ENCODE data around the gene UQCC5.

DNA sequence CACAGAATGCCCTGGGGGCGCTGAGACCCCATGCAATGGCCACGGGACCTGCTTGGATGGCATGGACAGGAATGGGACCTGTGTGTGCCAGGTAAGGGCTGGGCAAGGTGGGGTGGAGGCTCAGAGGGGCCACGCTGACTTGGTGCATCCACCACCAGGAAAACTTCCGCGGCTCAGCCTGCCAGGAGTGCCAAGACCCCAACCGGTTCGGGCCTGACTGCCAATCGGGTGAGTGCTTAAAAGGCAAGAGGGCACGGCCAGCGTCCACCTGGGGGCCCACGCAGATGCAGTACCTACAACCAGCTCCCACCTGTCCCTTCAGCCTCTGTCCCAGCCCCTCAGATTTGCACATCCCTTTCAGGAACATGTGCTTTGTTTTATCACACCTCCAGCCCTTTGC is 34.4 kb upstream of the UQCC5 start:
- TF ChIP-seq, protein P1, sequence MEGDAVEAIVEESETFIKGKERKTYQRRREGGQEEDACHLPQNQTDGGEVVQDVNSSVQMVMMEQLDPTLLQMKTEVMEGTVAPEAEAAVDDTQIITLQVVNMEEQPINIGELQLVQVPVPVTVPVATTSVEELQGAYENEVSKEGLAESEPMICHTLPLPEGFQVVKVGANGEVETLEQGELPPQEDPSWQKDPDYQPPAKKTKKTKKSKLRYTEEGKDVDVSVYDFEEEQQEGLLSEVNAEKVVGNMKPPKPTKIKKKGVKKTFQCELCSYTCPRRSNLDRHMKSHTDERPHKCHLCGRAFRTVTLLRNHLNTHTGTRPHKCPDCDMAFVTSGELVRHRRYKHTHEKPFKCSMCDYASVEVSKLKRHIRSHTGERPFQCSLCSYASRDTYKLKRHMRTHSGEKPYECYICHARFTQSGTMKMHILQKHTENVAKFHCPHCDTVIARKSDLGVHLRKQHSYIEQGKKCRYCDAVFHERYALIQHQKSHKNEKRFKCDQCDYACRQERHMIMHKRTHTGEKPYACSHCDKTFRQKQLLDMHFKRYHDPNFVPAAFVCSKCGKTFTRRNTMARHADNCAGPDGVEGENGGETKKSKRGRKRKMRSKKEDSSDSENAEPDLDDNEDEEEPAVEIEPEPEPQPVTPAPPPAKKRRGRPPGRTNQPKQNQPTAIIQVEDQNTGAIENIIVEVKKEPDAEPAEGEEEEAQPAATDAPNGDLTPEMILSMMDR (IDR thresholded peaks at IDR 0.05), result no peak
- TF ChIP-seq POLR2A (IDR thresholded peaks at IDR 0.05; ENCODE audit: low read length) (no peak), KDM5A (IDR thresholded peaks at IDR 0.05) (no peak), CHD2 (IDR thresholded peaks at IDR 0.05; ENCODE audit: low read length, partially characterized antibody) (no peak), RAD21 (conservative IDR thresholded peaks at IDR 0.05 in 1 of 2, IDR thresholded peaks at IDR 0.05 in 1 of 2) (no peak), PHF8 (IDR thresholded peaks at IDR 0.05; ENCODE audit: borderline replicate concordance, low read depth) (no peak)
- TF ChIP-seq, protein P2, sequence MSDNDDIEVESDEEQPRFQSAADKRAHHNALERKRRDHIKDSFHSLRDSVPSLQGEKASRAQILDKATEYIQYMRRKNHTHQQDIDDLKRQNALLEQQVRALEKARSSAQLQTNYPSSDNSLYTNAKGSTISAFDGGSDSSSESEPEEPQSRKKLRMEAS (IDR thresholded peaks at IDR 0.05), result no peak
